ENCODE measurements around the gene TNNT3. TPM values are rescaled to one million over a fixed set of nuclear protein-coding genes. Genes with fewer than 3 reads are reported as not detected.
A peak's percentile ranks its signal among the peaks of the same experiment; 100 is the strongest.

Gene TNNT3
- total RNA-seq, 4 donors from 2014 or later, result 1.7 to 4.1 (median 2.6) TPM; not detected in 1

DNA sequence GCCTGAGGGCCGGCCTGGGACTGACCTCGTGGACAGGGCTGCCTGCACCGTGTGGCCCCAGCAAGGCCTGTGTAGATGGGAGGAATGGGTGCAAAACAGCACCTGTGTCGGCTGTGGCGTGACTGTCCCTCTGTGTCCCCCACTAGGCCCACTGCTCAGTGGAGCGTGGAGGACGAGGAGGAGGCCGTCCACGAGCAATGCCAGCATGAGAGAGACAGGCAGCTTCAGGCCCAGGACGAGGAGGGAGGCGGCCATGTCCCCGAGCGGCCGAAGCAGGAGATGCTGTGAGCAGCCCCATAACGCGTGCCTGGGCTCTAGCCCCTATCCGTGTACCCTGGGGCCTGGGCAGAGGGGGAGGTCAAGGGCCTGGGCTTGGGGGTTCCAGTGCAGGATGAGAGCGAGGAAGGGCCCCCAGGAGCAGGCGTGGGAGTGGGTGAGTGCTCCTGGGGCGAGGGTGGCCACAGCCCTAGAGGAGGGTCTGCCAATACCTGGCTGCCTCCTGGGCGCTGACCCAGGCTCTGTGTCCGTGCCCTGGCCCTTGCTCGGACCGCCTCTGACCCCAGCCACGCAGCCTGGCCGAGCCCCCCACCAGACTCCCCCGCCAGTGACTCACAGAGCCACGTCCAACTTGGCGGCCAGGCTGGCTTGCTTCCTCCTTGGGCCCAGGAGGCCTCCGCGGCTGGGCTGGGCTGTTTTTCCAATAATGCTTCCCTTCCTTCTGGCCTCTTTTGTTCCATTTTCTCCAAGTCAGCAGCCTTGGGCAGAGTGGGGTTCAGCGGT lies 39.4 kb upstream of the TNNT3 start:
- Histone ChIP-seq H3K27ac (peak overlapping the region; percentile 67 to 70 (median 67)), H3K36me3 (no peaks in the 10 kb centered on the region), H3K9me3 (no peaks in the 10 kb centered on the region), H3K4me1 (peaks cover 5 to 29% of the 10 kb centered on the region in 2 donors), H3K27me3 (no peaks in the 10 kb centered on the region), H3K4me3 (replicated peaks in 1 of 3) (no peak overlapping the region)
- TF ChIP-seq POLR2A (IDR thresholded peaks at IDR 0.05), result no peak
- TF ChIP-seq, protein P1, sequence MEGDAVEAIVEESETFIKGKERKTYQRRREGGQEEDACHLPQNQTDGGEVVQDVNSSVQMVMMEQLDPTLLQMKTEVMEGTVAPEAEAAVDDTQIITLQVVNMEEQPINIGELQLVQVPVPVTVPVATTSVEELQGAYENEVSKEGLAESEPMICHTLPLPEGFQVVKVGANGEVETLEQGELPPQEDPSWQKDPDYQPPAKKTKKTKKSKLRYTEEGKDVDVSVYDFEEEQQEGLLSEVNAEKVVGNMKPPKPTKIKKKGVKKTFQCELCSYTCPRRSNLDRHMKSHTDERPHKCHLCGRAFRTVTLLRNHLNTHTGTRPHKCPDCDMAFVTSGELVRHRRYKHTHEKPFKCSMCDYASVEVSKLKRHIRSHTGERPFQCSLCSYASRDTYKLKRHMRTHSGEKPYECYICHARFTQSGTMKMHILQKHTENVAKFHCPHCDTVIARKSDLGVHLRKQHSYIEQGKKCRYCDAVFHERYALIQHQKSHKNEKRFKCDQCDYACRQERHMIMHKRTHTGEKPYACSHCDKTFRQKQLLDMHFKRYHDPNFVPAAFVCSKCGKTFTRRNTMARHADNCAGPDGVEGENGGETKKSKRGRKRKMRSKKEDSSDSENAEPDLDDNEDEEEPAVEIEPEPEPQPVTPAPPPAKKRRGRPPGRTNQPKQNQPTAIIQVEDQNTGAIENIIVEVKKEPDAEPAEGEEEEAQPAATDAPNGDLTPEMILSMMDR (IDR thresholded peaks at IDR 0.05), result no peak
- 52 to 53% methylated on average over 18 to 22 of the region's 32 CpGs for WGBS, 2 donors
- DNase-seq, result no peak
- intact Hi-C loops (cut with DNase I), result loop anchor here (5.0 kb wide), 1 partner anchor 272 kb away; no protein-coding TSS in a partner anchor

- no peak for TF ChIP-seq POLR2A (IDR thresholded peaks at IDR 0.05)
- TF ChIP-seq, protein P1 (IDR thresholded peaks at IDR 0.05), result no peak
- no peak for DNase-seq
- Histone ChIP-seq H3K4me3 (replicated peaks in 1 of 3) (no peak overlapping the region), H3K27me3 (no peaks in the 10 kb centered on the region), H3K36me3 (no peaks in the 10 kb centered on the region), H3K4me1 (peaks cover 5 to 29% of the 10 kb centered on the region in 2 donors), H3K9me3 (no peaks in the 10 kb centered on the region), H3K27ac (peak overlapping the region; percentile 67 to 70 (median 67))
- intact Hi-C loops (cut with DNase I), result loop anchor here (5.0 kb wide), 1 partner anchor 271 kb away; no protein-coding TSS in a partner anchor
- 48 to 68% methylated on average over 4 of the region's 9 CpGs for WGBS, 2 donors
These were observed 38.6 kb upstream of the TNNT3 start for GRCh38 chr11:1880746-1881441.

- TF ChIP-seq, protein P1 (IDR thresholded peaks at IDR 0.05), result no peak
- TF ChIP-seq POLR2A (IDR thresholded peaks at IDR 0.05), result no peak
- intact Hi-C loops (cut with DNase I), result loop anchor here (5.0 kb wide), 1 partner anchor 271 kb away; no protein-coding TSS in a partner anchor
- no peak overlapping the region for H3K4me3 ChIP-seq (replicated peaks in 1 of 3)
- peak overlapping the region; percentile 12 to 70 (median 67) for H3K27ac ChIP-seq
- no peaks in the 10 kb centered on the region for H3K27me3 ChIP-seq
- no peaks in the 10 kb centered on the region for H3K9me3 ChIP-seq
- no peak for DNase-seq
- peaks cover 5 to 24% of the 10 kb centered on the region in 2 donors for H3K4me1 ChIP-seq
- WGBS, 2 donors, result 54 to 88% methylated on average over 17 to 19 of the region's 43 CpGs
- H3K36me3 ChIP-seq, result no peaks in the 10 kb centered on the region
These were observed 37.9 kb upstream of the TNNT3 start for GRCh38 chr11:1881442-1882264.

- TF ChIP-seq, protein P1 (IDR thresholded peaks at IDR 0.05), result peak; percentile 56 to 90 (median 64)
- TF ChIP-seq POLR2A (IDR thresholded peaks at IDR 0.05), result no peak
- Histone ChIP-seq H3K9me3 (no peaks in the 10 kb centered on the region), H3K27me3 (no peaks in the 10 kb centered on the region), H3K36me3 (no peaks in the 10 kb centered on the region), H3K4me3 (replicated peaks in 1 of 3) (no peak overlapping the region), H3K4me1 (peaks cover 5 to 22% of the 10 kb centered on the region in 2 donors), H3K27ac (peak overlapping the region in 2 of 3 donors; percentile 12 to 37)
- intact Hi-C loops (cut with DNase I), result loop anchor here (5.0 kb wide), 1 partner anchor 270 kb away; no protein-coding TSS in a partner anchor
- WGBS, 2 donors, result 25 to 31% methylated on average over 6 to 7 of the region's 23 CpGs
- peak; percentile 63 to 65 for DNase-seq
These were observed 37.0 kb upstream of the TNNT3 start for GRCh38 chr11:1882265-1883238.

Data from thyroid gland (tissue), 4 donors.